Measurements from ENCODE around the gene IRF4.

DNA sequence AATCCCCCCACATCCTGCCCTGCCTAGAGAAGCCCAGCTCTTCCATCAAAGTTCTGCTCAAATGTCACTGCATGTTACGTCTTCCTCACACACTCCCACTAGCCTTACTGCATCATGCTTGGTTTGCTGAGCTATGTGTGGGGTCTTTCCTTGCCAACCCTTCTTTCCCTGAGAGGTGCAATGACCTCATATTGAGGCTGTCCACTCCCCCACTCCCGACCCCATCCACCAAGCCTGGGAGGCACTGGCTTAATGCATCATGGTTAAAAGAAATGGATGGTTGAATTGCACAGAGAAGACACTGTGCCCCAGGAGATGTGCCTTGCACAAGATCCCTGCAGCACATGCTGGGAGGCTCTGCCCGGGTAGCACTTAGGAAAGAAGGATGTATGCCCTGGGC is 7.7 kb upstream of the IRF4 start:
- TF ChIP-seq SNAI2 (CRISPR knock-in tag; IDR thresholded peaks at IDR 0.05) (no peak), ZFP3 (CRISPR knock-in tag; IDR thresholded peaks at IDR 0.05) (no peak), ZFP30 (CRISPR knock-in tag; IDR thresholded peaks at IDR 0.05) (no peak), ARNTL (CRISPR knock-in tag; IDR thresholded peaks at IDR 0.05; ENCODE audit: borderline replicate concordance, low read depth) (no peak), ZNF70 (CRISPR knock-in tag; IDR thresholded peaks at IDR 0.05) (no peak), BACH2 (CRISPR knock-in tag; IDR thresholded peaks at IDR 0.05; ENCODE audit: borderline replicate concordance) (no peak)
- TF ChIP-seq, protein P1, sequence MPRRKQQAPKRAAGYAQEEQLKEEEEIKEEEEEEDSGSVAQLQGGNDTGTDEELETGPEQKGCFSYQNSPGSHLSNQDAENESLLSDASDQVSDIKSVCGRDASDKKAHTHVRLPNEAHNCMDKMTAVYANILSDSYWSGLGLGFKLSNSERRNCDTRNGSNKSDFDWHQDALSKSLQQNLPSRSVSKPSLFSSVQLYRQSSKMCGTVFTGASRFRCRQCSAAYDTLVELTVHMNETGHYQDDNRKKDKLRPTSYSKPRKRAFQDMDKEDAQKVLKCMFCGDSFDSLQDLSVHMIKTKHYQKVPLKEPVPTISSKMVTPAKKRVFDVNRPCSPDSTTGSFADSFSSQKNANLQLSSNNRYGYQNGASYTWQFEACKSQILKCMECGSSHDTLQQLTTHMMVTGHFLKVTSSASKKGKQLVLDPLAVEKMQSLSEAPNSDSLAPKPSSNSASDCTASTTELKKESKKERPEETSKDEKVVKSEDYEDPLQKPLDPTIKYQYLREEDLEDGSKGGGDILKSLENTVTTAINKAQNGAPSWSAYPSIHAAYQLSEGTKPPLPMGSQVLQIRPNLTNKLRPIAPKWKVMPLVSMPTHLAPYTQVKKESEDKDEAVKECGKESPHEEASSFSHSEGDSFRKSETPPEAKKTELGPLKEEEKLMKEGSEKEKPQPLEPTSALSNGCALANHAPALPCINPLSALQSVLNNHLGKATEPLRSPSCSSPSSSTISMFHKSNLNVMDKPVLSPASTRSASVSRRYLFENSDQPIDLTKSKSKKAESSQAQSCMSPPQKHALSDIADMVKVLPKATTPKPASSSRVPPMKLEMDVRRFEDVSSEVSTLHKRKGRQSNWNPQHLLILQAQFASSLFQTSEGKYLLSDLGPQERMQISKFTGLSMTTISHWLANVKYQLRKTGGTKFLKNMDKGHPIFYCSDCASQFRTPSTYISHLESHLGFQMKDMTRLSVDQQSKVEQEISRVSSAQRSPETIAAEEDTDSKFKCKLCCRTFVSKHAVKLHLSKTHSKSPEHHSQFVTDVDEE (CRISPR knock-in tag; IDR thresholded peaks at IDR 0.05): no peak
- TF ChIP-seq, protein P2, sequence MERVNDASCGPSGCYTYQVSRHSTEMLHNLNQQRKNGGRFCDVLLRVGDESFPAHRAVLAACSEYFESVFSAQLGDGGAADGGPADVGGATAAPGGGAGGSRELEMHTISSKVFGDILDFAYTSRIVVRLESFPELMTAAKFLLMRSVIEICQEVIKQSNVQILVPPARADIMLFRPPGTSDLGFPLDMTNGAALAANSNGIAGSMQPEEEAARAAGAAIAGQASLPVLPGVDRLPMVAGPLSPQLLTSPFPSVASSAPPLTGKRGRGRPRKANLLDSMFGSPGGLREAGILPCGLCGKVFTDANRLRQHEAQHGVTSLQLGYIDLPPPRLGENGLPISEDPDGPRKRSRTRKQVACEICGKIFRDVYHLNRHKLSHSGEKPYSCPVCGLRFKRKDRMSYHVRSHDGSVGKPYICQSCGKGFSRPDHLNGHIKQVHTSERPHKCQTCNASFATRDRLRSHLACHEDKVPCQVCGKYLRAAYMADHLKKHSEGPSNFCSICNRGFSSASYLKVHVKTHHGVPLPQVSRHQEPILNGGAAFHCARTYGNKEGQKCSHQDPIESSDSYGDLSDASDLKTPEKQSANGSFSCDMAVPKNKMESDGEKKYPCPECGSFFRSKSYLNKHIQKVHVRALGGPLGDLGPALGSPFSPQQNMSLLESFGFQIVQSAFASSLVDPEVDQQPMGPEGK (CRISPR knock-in tag; IDR thresholded peaks at IDR 0.05; ENCODE audit: borderline replicate concordance): no peak
- TF ChIP-seq, protein P3, sequence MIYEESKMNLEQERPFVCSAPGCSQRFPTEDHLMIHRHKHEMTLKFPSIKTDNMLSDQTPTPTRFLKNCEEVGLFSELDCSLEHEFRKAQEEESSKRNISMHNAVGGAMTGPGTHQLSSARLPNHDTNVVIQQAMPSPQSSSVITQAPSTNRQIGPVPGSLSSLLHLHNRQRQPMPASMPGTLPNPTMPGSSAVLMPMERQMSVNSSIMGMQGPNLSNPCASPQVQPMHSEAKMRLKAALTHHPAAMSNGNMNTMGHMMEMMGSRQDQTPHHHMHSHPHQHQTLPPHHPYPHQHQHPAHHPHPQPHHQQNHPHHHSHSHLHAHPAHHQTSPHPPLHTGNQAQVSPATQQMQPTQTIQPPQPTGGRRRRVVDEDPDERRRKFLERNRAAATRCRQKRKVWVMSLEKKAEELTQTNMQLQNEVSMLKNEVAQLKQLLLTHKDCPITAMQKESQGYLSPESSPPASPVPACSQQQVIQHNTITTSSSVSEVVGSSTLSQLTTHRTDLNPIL (CRISPR knock-in tag; IDR thresholded peaks at IDR 0.05; ENCODE audit: low read depth): no peak

Measured in SK-N-SH treated with all-trans-retinoic acid at 6 μM for 48 hours (cell line).